Measurements from ENCODE around the gene UVSSA.
A peak's percentile ranks its signal among the peaks of the same experiment; 100 is the strongest.

The UVSSA gene

GRCh38 chr4:1309261-1310010, 37.6 kb upstream of the UVSSA start:
- Histone ChIP-seq H3K9ac (ENCODE audit: low read depth, low read length) (peak overlapping the region; percentile 77; the same call in 1 of the 2 replicates), H3K9me3 (ENCODE audit: insufficient read depth, low read depth, low read length) (no peaks in the 10 kb centered on the region), H3K4me3 (ENCODE audit: low read length) (peak overlapping the region; percentile 67), H3K27me3 (ENCODE audit: insufficient read depth, low read length) (no peaks in the 10 kb centered on the region), H3K36me3 (ENCODE audit: insufficient read depth, low read depth, low read length) (peaks cover 28% of the 10 kb centered on the region), H3K4me1 (ENCODE audit: insufficient read depth, low read length) (peaks cover 9% of the 10 kb centered on the region), H3K27ac (ENCODE audit: low read length) (no peak overlapping the region)

GRCh38 chr4:1310031-1310795, 36.8 kb upstream of the UVSSA start:
- peak overlapping the region; percentile 75 for H3K9ac ChIP-seq (ENCODE audit: low read depth, low read length)
- no peaks in the 10 kb centered on the region for H3K27me3 ChIP-seq (ENCODE audit: insufficient read depth, low read length)
- peaks cover 9% of the 10 kb centered on the region for H3K4me1 ChIP-seq (ENCODE audit: insufficient read depth, low read length)
- peak overlapping the region; percentile 67 for H3K4me3 ChIP-seq (ENCODE audit: low read length)
- peaks cover 36% of the 10 kb centered on the region for H3K36me3 ChIP-seq (ENCODE audit: insufficient read depth, low read depth, low read length)
- no peaks in the 10 kb centered on the region for H3K9me3 ChIP-seq (ENCODE audit: insufficient read depth, low read depth, low read length)
- H3K27ac ChIP-seq (ENCODE audit: low read length): no peak overlapping the region

- Histone ChIP-seq H3K27me3 (ENCODE audit: insufficient read depth, low read length) (no peaks in the 10 kb centered on the region), H3K9me3 (ENCODE audit: insufficient read depth, low read depth, low read length) (no peaks in the 10 kb centered on the region), H3K27ac (ENCODE audit: low read length) (no peak overlapping the region), H3K4me3 (ENCODE audit: low read length) (no peak overlapping the region), H3K4me1 (ENCODE audit: insufficient read depth, low read length) (peaks cover 9% of the 10 kb centered on the region), H3K9ac (ENCODE audit: low read depth, low read length) (no peak overlapping the region), H3K36me3 (ENCODE audit: insufficient read depth, low read depth, low read length) (peaks cover 41% of the 10 kb centered on the region)
Observed at GRCh38 chr4:1310796-1311631, 36.0 kb upstream of the UVSSA start.

- Histone ChIP-seq H3K4me3 (ENCODE audit: low read length) (no peak overlapping the region), H3K9me3 (ENCODE audit: insufficient read depth, low read depth, low read length) (no peaks in the 10 kb centered on the region), H3K9ac (ENCODE audit: low read depth, low read length) (no peak overlapping the region), H3K27ac (ENCODE audit: low read length) (no peak overlapping the region), H3K36me3 (ENCODE audit: insufficient read depth, low read depth, low read length) (peaks cover 55% of the 10 kb centered on the region), H3K27me3 (ENCODE audit: insufficient read depth, low read length) (no peaks in the 10 kb centered on the region), H3K4me1 (ENCODE audit: insufficient read depth, low read length) (peaks cover 9% of the 10 kb centered on the region)
Observed at GRCh38 chr4:1312821-1313640, 34.0 kb upstream of the UVSSA start.

- H3K9me3 ChIP-seq (ENCODE audit: insufficient read depth, low read depth, low read length): no peaks in the 10 kb centered on the region
- no peak overlapping the region for H3K4me3 ChIP-seq (ENCODE audit: low read length)
- no peak overlapping the region for H3K27ac ChIP-seq (ENCODE audit: low read length)
- H3K9ac ChIP-seq (ENCODE audit: low read depth, low read length): no peak overlapping the region
- no peaks in the 10 kb centered on the region for H3K27me3 ChIP-seq (ENCODE audit: insufficient read depth, low read length)
- H3K36me3 ChIP-seq (ENCODE audit: insufficient read depth, low read depth, low read length): peaks cover 77% of the 10 kb centered on the region
- H3K4me1 ChIP-seq (ENCODE audit: insufficient read depth, low read length): no peaks in the 10 kb centered on the region
Observed at GRCh38 chr4:1315306-1315705, 31.7 kb upstream of the UVSSA start.

- Histone ChIP-seq H3K27ac (ENCODE audit: low read length) (no peak overlapping the region), H3K36me3 (ENCODE audit: insufficient read depth, low read depth, low read length) (peaks cover 80% of the 10 kb centered on the region), H3K4me3 (ENCODE audit: low read length) (no peak overlapping the region), H3K9ac (ENCODE audit: low read depth, low read length) (no peak overlapping the region), H3K9me3 (ENCODE audit: insufficient read depth, low read depth, low read length) (no peaks in the 10 kb centered on the region), H3K4me1 (ENCODE audit: insufficient read depth, low read length) (no peaks in the 10 kb centered on the region), H3K27me3 (ENCODE audit: insufficient read depth, low read length) (no peaks in the 10 kb centered on the region)
Observed at GRCh38 chr4:1315836-1316536, 31.0 kb upstream of the UVSSA start.

GRCh38 chr4:1316537-1317168, 30.4 kb upstream of the UVSSA start:
- Histone ChIP-seq H3K9ac (ENCODE audit: low read depth, low read length) (no peak overlapping the region), H3K27ac (ENCODE audit: low read length) (no peak overlapping the region), H3K9me3 (ENCODE audit: insufficient read depth, low read depth, low read length) (no peaks in the 10 kb centered on the region), H3K36me3 (ENCODE audit: insufficient read depth, low read depth, low read length) (peaks cover 79% of the 10 kb centered on the region), H3K4me1 (ENCODE audit: insufficient read depth, low read length) (no peaks in the 10 kb centered on the region), H3K4me3 (ENCODE audit: low read length) (no peak overlapping the region), H3K27me3 (ENCODE audit: insufficient read depth, low read length) (no peaks in the 10 kb centered on the region)

GRCh38 chr4:1317177-1318045, 29.6 kb upstream of the UVSSA start:
- H3K4me3 ChIP-seq (ENCODE audit: low read length): no peak overlapping the region
- H3K9ac ChIP-seq (ENCODE audit: low read depth, low read length): no peak overlapping the region
- no peak overlapping the region for H3K27ac ChIP-seq (ENCODE audit: low read length)
- H3K27me3 ChIP-seq (ENCODE audit: insufficient read depth, low read length): no peaks in the 10 kb centered on the region
- H3K4me1 ChIP-seq (ENCODE audit: insufficient read depth, low read length): no peaks in the 10 kb centered on the region
- H3K9me3 ChIP-seq (ENCODE audit: insufficient read depth, low read depth, low read length): no peaks in the 10 kb centered on the region
- peaks cover 75% of the 10 kb centered on the region for H3K36me3 ChIP-seq (ENCODE audit: insufficient read depth, low read depth, low read length)

- Histone ChIP-seq H3K9ac (ENCODE audit: low read depth, low read length) (no peak overlapping the region), H3K27me3 (ENCODE audit: insufficient read depth, low read length) (no peaks in the 10 kb centered on the region), H3K9me3 (ENCODE audit: insufficient read depth, low read depth, low read length) (no peaks in the 10 kb centered on the region), H3K27ac (ENCODE audit: low read length) (no peak overlapping the region), H3K36me3 (ENCODE audit: insufficient read depth, low read depth, low read length) (peaks cover 73% of the 10 kb centered on the region), H3K4me1 (ENCODE audit: insufficient read depth, low read length) (no peaks in the 10 kb centered on the region), H3K4me3 (ENCODE audit: low read length) (no peak overlapping the region)
Observed at GRCh38 chr4:1318046-1318375, 29.0 kb upstream of the UVSSA start.
